ENCODE data around the gene PPP6R2.

- TF ChIP-seq, protein P1, sequence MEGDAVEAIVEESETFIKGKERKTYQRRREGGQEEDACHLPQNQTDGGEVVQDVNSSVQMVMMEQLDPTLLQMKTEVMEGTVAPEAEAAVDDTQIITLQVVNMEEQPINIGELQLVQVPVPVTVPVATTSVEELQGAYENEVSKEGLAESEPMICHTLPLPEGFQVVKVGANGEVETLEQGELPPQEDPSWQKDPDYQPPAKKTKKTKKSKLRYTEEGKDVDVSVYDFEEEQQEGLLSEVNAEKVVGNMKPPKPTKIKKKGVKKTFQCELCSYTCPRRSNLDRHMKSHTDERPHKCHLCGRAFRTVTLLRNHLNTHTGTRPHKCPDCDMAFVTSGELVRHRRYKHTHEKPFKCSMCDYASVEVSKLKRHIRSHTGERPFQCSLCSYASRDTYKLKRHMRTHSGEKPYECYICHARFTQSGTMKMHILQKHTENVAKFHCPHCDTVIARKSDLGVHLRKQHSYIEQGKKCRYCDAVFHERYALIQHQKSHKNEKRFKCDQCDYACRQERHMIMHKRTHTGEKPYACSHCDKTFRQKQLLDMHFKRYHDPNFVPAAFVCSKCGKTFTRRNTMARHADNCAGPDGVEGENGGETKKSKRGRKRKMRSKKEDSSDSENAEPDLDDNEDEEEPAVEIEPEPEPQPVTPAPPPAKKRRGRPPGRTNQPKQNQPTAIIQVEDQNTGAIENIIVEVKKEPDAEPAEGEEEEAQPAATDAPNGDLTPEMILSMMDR (conservative IDR thresholded peaks at IDR 0.05; ENCODE audit: low read length) = no peak
- no peak for TF ChIP-seq EZH2phosphoT487 (IDR thresholded peaks at IDR 0.05; ENCODE audit: borderline replicate concordance, low read depth, low read length)
Observed at GRCh38 chr22:50483556-50483955, 140.4 kb downstream of the PPP6R2 start.
